IPS-15b (cell line): ENCODE results near the gene FBXL4.

Experiments
- H3K27me3 ChIP-seq: one replicate; pipeline ENCODE4 v1.6.1; 2013; ENCODE audit warnings: low read length; ENCODE audit not compliant: control insufficient read depth, insufficient read depth
- H3K36me3 ChIP-seq: one replicate; pipeline ENCODE4 v1.6.1; 2013; ENCODE audit warnings: low read length; ENCODE audit not compliant: control insufficient read depth, insufficient read depth
- H3K4me1 ChIP-seq: one replicate; pipeline ENCODE4 v1.6.1; 2013; ENCODE audit warnings: mild to moderate bottlenecking, low read length; ENCODE audit not compliant: control insufficient read depth, insufficient read depth
- H3K4me3 ChIP-seq: one replicate; pipeline ENCODE4 v1.5.1; 2013; ENCODE audit warnings: low read depth, low read length
- H3K9ac ChIP-seq: one replicate; pipeline ENCODE4 v1.6.1; 2013; ENCODE audit warnings: low read depth, mild to moderate bottlenecking, low read length
- H3K9me3 ChIP-seq: one replicate; pipeline ENCODE4 v1.6.1; 2013; ENCODE audit warnings: mild to moderate bottlenecking, low read length; ENCODE audit not compliant: control insufficient read depth, insufficient read depth

Gene FBXL4

DNA sequence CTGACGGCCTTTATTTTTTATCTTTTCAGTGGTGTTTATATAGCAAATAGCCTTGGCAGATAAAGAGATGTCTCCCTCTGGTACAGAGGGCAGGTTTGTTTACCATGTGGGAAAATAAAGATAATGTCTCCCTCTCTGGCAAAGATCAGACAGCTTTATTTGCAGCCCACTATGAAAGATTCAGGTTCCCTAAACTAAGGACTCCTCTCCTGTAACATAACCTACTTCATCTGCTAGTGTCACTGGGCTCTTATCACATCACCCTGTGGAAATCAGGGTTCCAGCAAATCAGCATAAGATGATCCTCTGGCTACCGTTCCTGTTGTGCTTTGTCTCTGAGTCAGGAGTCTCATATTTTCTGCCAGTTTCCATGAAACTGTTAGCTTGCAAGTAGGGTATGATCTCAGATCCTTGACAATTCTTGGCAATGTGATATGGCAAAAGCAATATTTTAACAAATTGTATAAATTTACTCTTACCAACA lies 3.1 kb downstream of the FBXL4 start:
- no peak overlapping the region for H3K4me3 ChIP-seq
- peaks cover 6% of the 10 kb centered on the region for H3K4me1 ChIP-seq
- no peaks in the 10 kb centered on the region for H3K36me3 ChIP-seq
- H3K9ac ChIP-seq: no peak overlapping the region
- H3K9me3 ChIP-seq: no peaks in the 10 kb centered on the region
- H3K27me3 ChIP-seq: no peaks in the 10 kb centered on the region

DNA sequence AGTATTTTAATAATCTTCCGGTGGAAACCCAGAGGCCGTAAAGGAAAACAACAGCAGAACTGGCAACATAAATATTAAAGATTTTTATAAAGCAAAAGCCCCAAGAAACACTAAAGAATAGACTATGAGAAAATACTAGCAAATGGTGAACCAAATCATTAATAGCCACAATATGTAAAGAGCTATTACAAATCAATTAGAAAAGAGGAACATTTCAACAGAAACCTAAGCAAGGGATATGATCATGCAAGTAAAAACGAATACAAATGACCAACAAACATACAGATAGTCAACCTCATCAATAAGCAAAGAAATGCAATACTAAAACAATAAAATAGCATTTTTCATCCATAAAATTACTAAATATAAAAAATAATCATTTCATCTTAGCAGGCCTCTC lies 3.6 kb downstream of the FBXL4 start:
- H3K9me3 ChIP-seq: no peaks in the 10 kb centered on the region
- peaks cover 6% of the 10 kb centered on the region for H3K4me1 ChIP-seq
- H3K4me3 ChIP-seq: no peak overlapping the region
- no peak overlapping the region for H3K9ac ChIP-seq
- H3K27me3 ChIP-seq: no peaks in the 10 kb centered on the region
- H3K36me3 ChIP-seq: no peaks in the 10 kb centered on the region

DNA sequence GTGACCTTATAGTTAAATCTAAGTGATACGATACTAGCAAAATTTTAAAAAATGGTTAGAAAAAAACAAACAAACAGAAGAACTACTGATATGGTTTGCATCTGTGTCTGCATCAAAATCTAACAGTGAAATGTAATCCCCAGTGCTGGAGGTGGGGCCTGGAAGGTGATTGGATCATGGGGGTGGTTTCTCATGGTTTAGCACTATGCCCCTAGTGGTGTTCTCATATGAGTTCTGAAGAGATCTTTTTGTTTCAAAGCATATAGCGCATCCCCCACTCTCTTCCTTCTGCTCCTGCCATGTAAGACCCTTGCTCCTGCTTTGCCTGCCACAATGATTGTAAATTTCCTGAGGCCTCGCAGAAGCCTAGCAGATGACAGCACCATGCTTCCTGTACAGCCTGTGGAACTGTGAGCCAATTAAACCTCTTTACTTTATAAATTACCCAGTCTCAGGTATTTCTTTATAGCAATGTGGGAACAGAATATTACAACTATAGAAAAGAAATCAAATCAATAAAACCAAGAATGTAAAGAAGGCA lies 5.4 kb downstream of the FBXL4 start:
- Histone ChIP-seq H3K9ac (no peak overlapping the region), H3K4me3 (no peak overlapping the region), H3K36me3 (no peaks in the 10 kb centered on the region), H3K9me3 (no peaks in the 10 kb centered on the region), H3K4me1 (peaks cover 6% of the 10 kb centered on the region), H3K27me3 (no peaks in the 10 kb centered on the region)

DNA sequence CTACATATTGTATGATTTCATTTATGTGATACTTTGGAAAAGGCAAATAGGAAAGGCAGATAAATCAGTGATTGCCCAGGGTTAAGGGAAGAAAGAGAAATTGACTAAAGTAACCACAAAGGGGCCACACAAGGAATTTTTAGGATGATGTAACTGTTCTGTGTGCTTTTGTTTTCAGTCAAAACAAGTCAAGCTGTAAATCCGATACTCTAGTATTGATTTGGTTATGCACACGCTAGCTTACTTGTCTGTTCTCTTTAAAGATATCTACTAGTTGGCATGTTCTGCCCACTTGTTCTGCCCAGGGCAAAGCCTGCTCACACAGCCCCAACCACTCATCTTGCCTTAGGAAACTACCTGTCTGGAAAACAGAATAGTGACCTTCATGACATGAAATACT lies 6.4 kb downstream of the FBXL4 start:
- Histone ChIP-seq H3K4me1 (no peaks in the 10 kb centered on the region), H3K4me3 (no peak overlapping the region), H3K27me3 (no peaks in the 10 kb centered on the region), H3K36me3 (no peaks in the 10 kb centered on the region), H3K9ac (no peak overlapping the region), H3K9me3 (no peaks in the 10 kb centered on the region)

DNA sequence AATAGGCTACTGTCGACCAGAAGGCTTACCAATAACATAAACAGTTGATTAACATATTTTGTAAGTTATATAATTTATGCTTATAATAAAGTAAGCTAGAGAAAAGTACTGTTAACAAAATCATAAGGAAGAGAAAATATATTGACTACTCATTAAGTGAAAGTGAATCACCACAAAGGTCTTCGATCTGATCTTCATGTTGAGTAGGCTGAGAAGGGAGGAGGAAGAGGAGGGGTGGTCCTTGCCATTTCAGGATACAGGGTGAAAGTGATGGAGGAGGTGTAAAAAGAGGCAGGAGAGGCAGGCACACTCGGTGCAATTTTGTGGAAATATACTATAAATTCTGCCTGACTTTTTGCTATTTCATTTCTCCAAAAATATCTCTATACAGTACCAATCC lies 10.4 kb downstream of the FBXL4 start:
- H3K36me3 ChIP-seq: no peaks in the 10 kb centered on the region
- H3K4me1 ChIP-seq: peaks cover 6% of the 10 kb centered on the region
- no peak overlapping the region for H3K4me3 ChIP-seq
- no peak overlapping the region for H3K9ac ChIP-seq
- no peaks in the 10 kb centered on the region for H3K9me3 ChIP-seq
- no peaks in the 10 kb centered on the region for H3K27me3 ChIP-seq

DNA sequence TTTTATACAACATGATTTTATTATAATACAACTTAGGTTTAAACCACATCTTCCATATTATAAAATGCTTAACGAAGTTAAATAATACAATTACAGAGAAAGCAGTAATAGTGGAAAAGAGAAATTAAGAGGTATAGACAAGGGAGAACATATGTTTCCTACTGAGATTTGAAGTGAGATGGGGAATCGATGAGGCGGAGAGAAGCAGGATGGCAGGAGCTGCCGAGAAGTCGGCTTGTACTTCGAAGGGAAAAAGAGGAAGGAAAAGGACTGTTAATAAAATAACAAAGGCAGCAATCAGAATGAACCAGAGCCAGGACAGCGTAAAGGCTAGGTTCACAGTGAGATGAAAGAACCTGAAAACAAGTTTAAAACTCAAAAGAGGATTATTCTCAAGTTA lies 15.4 kb downstream of the FBXL4 start:
- no peak overlapping the region for H3K4me3 ChIP-seq
- peak overlapping the region; percentile 13 for H3K9ac ChIP-seq
- no peaks in the 10 kb centered on the region for H3K9me3 ChIP-seq
- H3K27me3 ChIP-seq: no peaks in the 10 kb centered on the region
- peaks cover 8% of the 10 kb centered on the region for H3K4me1 ChIP-seq
- H3K36me3 ChIP-seq: no peaks in the 10 kb centered on the region

DNA sequence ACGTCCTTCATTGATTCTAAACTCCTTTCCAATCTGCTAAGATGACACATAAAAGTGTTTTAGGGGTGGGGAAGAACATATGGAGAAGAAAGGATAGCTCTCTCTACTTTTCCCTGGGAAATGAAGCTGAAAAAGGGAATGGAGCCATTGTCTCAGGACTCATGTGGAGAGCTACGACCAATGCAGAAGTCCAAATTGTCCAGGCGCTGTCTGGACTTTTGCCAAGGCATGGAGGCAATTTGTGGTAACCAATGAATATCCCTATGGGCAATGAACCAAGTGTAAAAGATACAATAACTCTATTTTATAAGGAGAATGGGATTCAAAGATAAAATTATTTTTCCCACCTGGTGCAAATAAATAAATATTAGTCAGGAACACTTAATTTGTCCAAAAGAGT lies 16.1 kb downstream of the FBXL4 start:
- H3K36me3 ChIP-seq: no peaks in the 10 kb centered on the region
- H3K9ac ChIP-seq: no peak overlapping the region
- no peaks in the 10 kb centered on the region for H3K9me3 ChIP-seq
- H3K4me3 ChIP-seq: no peak overlapping the region
- H3K4me1 ChIP-seq: peaks cover 8% of the 10 kb centered on the region
- no peaks in the 10 kb centered on the region for H3K27me3 ChIP-seq

DNA sequence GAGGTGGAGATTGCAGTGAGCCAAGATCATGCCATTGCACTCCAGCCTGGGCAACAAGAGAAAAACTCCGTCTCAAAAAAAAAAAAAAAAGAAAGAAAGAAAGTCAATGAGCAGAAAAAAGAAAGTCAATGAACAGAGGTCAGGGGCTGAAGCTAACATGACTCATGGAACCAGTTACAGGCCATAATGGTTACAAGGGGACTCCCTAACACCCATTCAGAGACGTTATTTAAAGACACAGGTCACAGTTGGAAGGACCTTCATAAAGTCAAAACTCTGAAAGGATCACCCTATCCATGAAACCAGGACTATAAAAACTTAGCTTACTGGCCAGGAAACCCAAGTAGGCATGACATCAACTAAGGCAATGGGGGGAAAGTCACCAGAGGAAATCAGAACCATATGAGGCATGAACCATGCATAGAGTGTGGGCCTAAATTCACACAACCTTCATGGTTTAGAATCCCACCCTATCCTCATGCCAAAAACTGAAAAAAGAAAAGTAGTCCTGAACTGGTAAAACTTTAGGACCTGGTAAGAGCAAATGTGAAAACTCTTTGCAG lies 18.2 kb downstream of the FBXL4 start:
- H3K9ac ChIP-seq: no peak overlapping the region
- H3K4me3 ChIP-seq: no peak overlapping the region
- H3K36me3 ChIP-seq: no peaks in the 10 kb centered on the region
- H3K27me3 ChIP-seq: no peaks in the 10 kb centered on the region
- no peaks in the 10 kb centered on the region for H3K9me3 ChIP-seq
- H3K4me1 ChIP-seq: peaks cover 15% of the 10 kb centered on the region

DNA sequence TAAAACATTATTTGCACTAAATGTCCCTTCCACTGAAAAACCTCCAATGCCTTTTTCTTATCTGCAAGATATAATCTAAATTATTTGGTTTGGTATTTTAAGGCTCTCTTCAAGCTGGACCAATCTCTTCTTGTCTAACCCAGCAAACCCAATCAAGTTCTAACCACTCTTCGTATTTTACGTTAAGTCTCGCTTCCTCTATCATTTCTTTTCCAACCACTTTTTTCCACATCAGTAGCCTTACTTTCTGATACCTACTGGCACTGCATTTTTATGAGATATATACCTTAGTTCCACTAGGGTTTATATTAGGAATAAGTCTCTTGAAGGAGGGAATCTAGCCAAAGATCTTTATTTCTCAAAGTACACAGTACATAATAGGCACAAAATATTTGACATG lies 19.1 kb downstream of the FBXL4 start:
- H3K27me3 ChIP-seq: no peaks in the 10 kb centered on the region
- H3K4me1 ChIP-seq: peaks cover 15% of the 10 kb centered on the region
- no peaks in the 10 kb centered on the region for H3K9me3 ChIP-seq
- no peaks in the 10 kb centered on the region for H3K36me3 ChIP-seq
- no peak overlapping the region for H3K9ac ChIP-seq
- no peak overlapping the region for H3K4me3 ChIP-seq

DNA sequence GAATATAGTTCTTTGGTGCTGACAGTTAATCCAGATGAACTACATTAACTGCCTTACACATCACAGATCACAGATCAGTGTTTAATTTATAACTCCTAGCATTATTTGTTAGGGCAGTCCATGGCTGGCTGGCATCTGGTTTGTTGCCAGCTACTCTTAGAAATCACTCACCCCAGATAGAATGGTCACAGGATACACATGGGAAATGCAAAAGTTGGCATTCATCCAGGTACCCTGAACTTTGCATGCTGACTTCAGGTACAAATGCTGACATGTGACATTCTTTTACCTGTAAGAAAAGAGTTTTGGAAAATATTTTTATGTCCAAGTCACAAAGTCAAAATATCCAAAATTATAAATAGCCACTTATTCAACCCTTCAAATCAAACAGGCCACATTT lies 20.2 kb downstream of the FBXL4 start:
- H3K4me1 ChIP-seq: peaks cover 9% of the 10 kb centered on the region
- H3K36me3 ChIP-seq: no peaks in the 10 kb centered on the region
- H3K4me3 ChIP-seq: no peak overlapping the region
- no peaks in the 10 kb centered on the region for H3K9me3 ChIP-seq
- no peaks in the 10 kb centered on the region for H3K27me3 ChIP-seq
- H3K9ac ChIP-seq: no peak overlapping the region

DNA sequence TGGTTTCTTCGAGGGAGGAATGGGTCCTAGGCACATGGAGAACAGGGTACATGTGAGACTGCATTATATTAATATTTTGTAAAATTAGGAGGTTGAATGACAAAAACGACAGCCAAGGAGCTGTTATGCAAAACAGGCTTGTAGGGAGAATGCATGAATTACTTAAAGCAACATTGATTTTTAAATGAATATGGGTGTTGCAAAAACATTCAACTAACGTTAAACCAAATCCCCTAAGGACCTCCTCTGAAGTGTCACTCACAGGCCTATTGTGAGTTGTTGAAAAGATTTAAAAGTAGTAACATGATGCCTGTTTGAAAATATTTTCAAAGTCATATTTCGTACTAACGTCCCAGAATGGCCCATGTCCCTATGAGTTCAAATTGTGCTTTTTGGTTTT lies 21.9 kb downstream of the FBXL4 start:
- H3K4me1 ChIP-seq: peaks cover 6% of the 10 kb centered on the region
- no peak overlapping the region for H3K4me3 ChIP-seq
- no peaks in the 10 kb centered on the region for H3K27me3 ChIP-seq
- no peaks in the 10 kb centered on the region for H3K36me3 ChIP-seq
- H3K9ac ChIP-seq: no peak overlapping the region
- no peaks in the 10 kb centered on the region for H3K9me3 ChIP-seq

DNA sequence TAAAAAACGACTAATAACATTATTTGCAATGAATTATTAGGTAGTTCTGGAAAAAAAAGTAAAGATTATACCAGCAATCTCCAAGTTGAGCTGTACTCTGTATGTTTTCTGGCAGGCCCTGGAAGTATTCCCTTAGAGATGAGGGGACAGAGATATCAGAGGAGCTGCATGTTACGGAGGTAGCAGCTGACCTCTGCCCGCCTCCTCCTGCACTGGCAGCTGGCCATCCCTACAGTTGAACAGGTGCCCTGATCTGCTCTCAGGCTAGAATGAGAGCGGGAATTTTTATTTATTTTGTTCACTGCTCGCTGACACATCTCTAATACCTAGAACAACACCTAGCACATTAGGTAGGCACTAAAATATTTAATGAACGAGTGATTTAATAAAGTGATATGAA lies 23.1 kb downstream of the FBXL4 start:
- no peaks in the 10 kb centered on the region for H3K9me3 ChIP-seq
- no peak overlapping the region for H3K4me3 ChIP-seq
- H3K4me1 ChIP-seq: peaks cover 6% of the 10 kb centered on the region
- no peak overlapping the region for H3K9ac ChIP-seq
- no peaks in the 10 kb centered on the region for H3K27me3 ChIP-seq
- no peaks in the 10 kb centered on the region for H3K36me3 ChIP-seq
